Prostate gland (tissue), 2 donors: ENCODE results near the gene STAMBPL1. TPM values are rescaled to one million over a fixed set of nuclear protein-coding genes. Genes with fewer than 3 reads are reported as not detected.

Experiments used
- DNase-seq: peaks from one replicate; pipeline ENCODE4 v3.0.0-alpha.2; 2019; ENCODE audit warnings: low spot score
- H3K27ac ChIP-seq, 2 donors: fragments of 200-600 bp; sonication (generic); 2 replicates each; pipeline ENCODE4 v1.5.1; 2017 to 2019
- H3K27me3 ChIP-seq: fragments of 200-600 bp; sonication (generic); replicated peaks from 2 replicates; pipeline ENCODE4 v1.5.1; 2019; ENCODE audit not compliant: insufficient read depth
- H3K36me3 ChIP-seq, 2 donors: fragments of 200-600 bp; sonication (generic); 1 replicate in 1 of 2; 2 replicates in 1 of 2; pipeline versions ENCODE4 v1.5.1 to v1.8.1; 2017 to 2019
- H3K4me1 ChIP-seq: fragments of 200-600 bp; sonication (generic); replicated peaks from 2 replicates; pipeline ENCODE4 v1.5.1; 2019
- H3K4me3 ChIP-seq, 2 donors: fragments of 200-600 bp; sonication (generic); 2 replicates each; pipeline ENCODE4 v1.5.1; 2017 to 2019
- H3K9me3 ChIP-seq: fragments of 200-600 bp; sonication (generic); 2 replicates; pipeline ENCODE4 v1.5.1; 2017
- CTCF ChIP-seq, 4 experiments: fragments of 200-600 bp in 2 of 4; fragments of 450-650 bp in 2 of 4; sonication (generic) in 2 of 4; IDR thresholded peaks; 1 replicate in 3 of 4; 2 replicates in 1 of 4; pipeline ENCODE4 v1.5.1; 2016 to 2019; ENCODE audit warnings: antibody characterized with exemption in 4 of 4, mild to moderate bottlenecking in 2 of 4, moderate library complexity in 2 of 4
- POLR2A ChIP-seq: fragments of 450-650 bp; IDR thresholded peaks from one replicate; pipeline ENCODE4 v1.6.1; 2016; ENCODE audit warnings: antibody characterized with exemption, mild to moderate bottlenecking
- POLR2AphosphoS5 ChIP-seq: sonication (generic); formaldehyde crosslinking; IDR thresholded peaks from one replicate; pipeline ENCODE4 v1.6.1; 2017; ENCODE audit warnings: antibody characterized with exemption
- WGBS: methylation state at CpG from one replicate; pipeline ENCODE4 v1.1.5; 2018; 5-methylcytosine and 5-hydroxymethylcytosine counted together
- intact Hi-C: fragments of 100-400 bp; cut with DNase I; formaldehyde crosslinking; loops from one replicate; pipeline ENCODE4 v1.14.2; 2022
- total RNA-seq, 2 donors: library from RNA; depleted of rRNA; stranded (reverse); fragments of >200 nt; gene quantifications; one replicate each; pipeline ENCODE4 v1.1.0, GENCODE V29; 2016

STAMBPL1 gene
- total RNA-seq, 2 donors from 2014 or later = 3.6 to 5.8 TPM

- TF ChIP-seq POLR2A (no peak), POLR2AphosphoS5 (no peak)
- 63% methylated on average over 2 of the region's 2 CpGs for WGBS
- Histone ChIP-seq H3K4me3 (no peak overlapping the region), H3K4me1 (no peaks in the 10 kb centered on the region), H3K27ac (no peak overlapping the region), H3K27me3 (no peaks in the 10 kb centered on the region), H3K36me3 (no peaks in the 10 kb centered on the region), H3K9me3 (no peaks in the 10 kb centered on the region)
- no peak for DNase-seq
- intact Hi-C loops = no loop called here
Measured at GRCh38 chr10:88883448-88883809, 3.4 kb downstream of the STAMBPL1 start.

- H3K4me1 ChIP-seq = no peaks in the 10 kb centered on the region
- no peak for DNase-seq
- H3K4me3 ChIP-seq = no peak overlapping the region
- no peaks in the 10 kb centered on the region for H3K9me3 ChIP-seq
- no peaks in the 10 kb centered on the region for H3K36me3 ChIP-seq
- H3K27ac ChIP-seq = no peak overlapping the region
- intact Hi-C loops = no loop called here
- no peaks in the 10 kb centered on the region for H3K27me3 ChIP-seq
- TF ChIP-seq POLR2A (no peak), CTCF (IDR thresholded peaks at IDR 0.05) (no peak), POLR2AphosphoS5 (no peak)
Measured at GRCh38 chr10:88886557-88886956, 6.5 kb downstream of the STAMBPL1 start.

GRCh38 chr10:88888810-88889445 is 8.9 kb downstream of the STAMBPL1 start:
- no peak for TF ChIP-seq POLR2A
- TF ChIP-seq CTCF (IDR thresholded peaks at IDR 0.05) = no peak
- no peak for TF ChIP-seq POLR2AphosphoS5
- H3K4me1 ChIP-seq = no peaks in the 10 kb centered on the region
- no peak for DNase-seq

GRCh38 chr10:88889559-88890337 is 9.7 kb downstream of the STAMBPL1 start:
- Histone ChIP-seq H3K27me3 (no peaks in the 10 kb centered on the region), H3K27ac (no peak overlapping the region), H3K4me1 (no peaks in the 10 kb centered on the region), H3K9me3 (no peaks in the 10 kb centered on the region), H3K36me3 (no peaks in the 10 kb centered on the region), H3K4me3 (no peak overlapping the region)
- intact Hi-C loops = no loop called here
- WGBS = 69% methylated on average over 1 of the region's 1 CpG
- TF ChIP-seq POLR2A (no peak), POLR2AphosphoS5 (no peak), CTCF (IDR thresholded peaks at IDR 0.05) (no peak)
- DNase-seq = no peak

More at GRCh38 chr10:88888810-88889445, 8.9 kb downstream of the STAMBPL1 start:
- Histone ChIP-seq H3K36me3 (no peaks in the 10 kb centered on the region), H3K4me3 (no peak overlapping the region), H3K27me3 (no peaks in the 10 kb centered on the region), H3K9me3 (no peaks in the 10 kb centered on the region), H3K27ac (no peak overlapping the region)
- intact Hi-C loops = no loop called here

GRCh38 chr10:88890681-88891381 is 10.8 kb downstream of the STAMBPL1 start:
- Histone ChIP-seq H3K36me3 (no peaks in the 10 kb centered on the region), H3K27me3 (no peaks in the 10 kb centered on the region), H3K9me3 (no peaks in the 10 kb centered on the region), H3K4me1 (no peaks in the 10 kb centered on the region), H3K27ac (no peak overlapping the region), H3K4me3 (no peak overlapping the region)
- no peak for TF ChIP-seq CTCF (IDR thresholded peaks at IDR 0.05)
- TF ChIP-seq POLR2AphosphoS5 = no peak
- TF ChIP-seq POLR2A = no peak
- 95% methylated on average over 4 of the region's 4 CpGs for WGBS
- intact Hi-C loops = no loop called here
- no peak for DNase-seq
